Iris pigment epithelial cell (primary cell): ENCODE measurements around the gene BCL2L12.

ENCODE experiments used
- DNase-seq: peaks from one replicate; pipeline ENCODE4 v3.0.0-alpha.2; 2011; ENCODE audit warnings: low read depth

The BCL2L12 gene

GRCh38 chr19:49685845-49686332 is 20.2 kb downstream of the BCL2L12 start:
- DNase-seq = no peak

- DNase-seq = no peak
These were observed 20.9 kb downstream of the BCL2L12 start for GRCh38 chr19:49686503-49687088.

- DNase-seq = no peak
These were observed 21.4 kb downstream of the BCL2L12 start for GRCh38 chr19:49687150-49687549.

- no peak for DNase-seq
These were observed 22.0 kb downstream of the BCL2L12 start for GRCh38 chr19:49687566-49688316.

- DNase-seq = no peak
These were observed 22.9 kb downstream of the BCL2L12 start for GRCh38 chr19:49688531-49689132.

- DNase-seq = no peak
These were observed 23.7 kb downstream of the BCL2L12 start, which contains the start of gene ADM5 for GRCh38 chr19:49689133-49690078. Gene ADM5, plus strand, starts transcription at chr19:49689594. Its CDS starts 244 bp downstream, at chr19:49689838.

- no peak for DNase-seq
These were observed 24.4 kb downstream of the BCL2L12 start for GRCh38 chr19:49690079-49690655.

- peak; percentile 77 for DNase-seq
These were observed 25.0 kb downstream of the BCL2L12 start, which contains the start of gene CPT1C for GRCh38 chr19:49690656-49691242. Gene CPT1C, plus strand, starts transcription at chr19:49691116. Its CDS starts 1,137 bp downstream, at chr19:49692253.

- peak; percentile 68 for DNase-seq
These were observed 25.8 kb downstream of the BCL2L12 start for GRCh38 chr19:49691243-49692146.

GRCh38 chr19:49692147-49692506 is 26.4 kb downstream of the BCL2L12 start:
- no peak for DNase-seq

- DNase-seq = no peak
These were observed 30.4 kb downstream of the BCL2L12 start for GRCh38 chr19:49696115-49696514.

GRCh38 chr19:49696865-49697264 is 31.1 kb downstream of the BCL2L12 start:
- DNase-seq = no peak

- no peak for DNase-seq
These were observed 33.6 kb downstream of the BCL2L12 start for GRCh38 chr19:49699364-49699763.

- DNase-seq = no peak
These were observed 34.8 kb downstream of the BCL2L12 start for GRCh38 chr19:49700563-49700962.

GRCh38 chr19:49701271-49701786 is 35.6 kb downstream of the BCL2L12 start:
- DNase-seq = no peak

GRCh38 chr19:49704888-49705642 is 39.3 kb downstream of the BCL2L12 start:
- no peak for DNase-seq

- DNase-seq = no peak
These were observed 40.2 kb downstream of the BCL2L12 start for GRCh38 chr19:49705919-49706318.

GRCh38 chr19:49710372-49710951 is 44.7 kb downstream of the BCL2L12 start:
- peak; percentile 55 for DNase-seq
